ENCODE data around the gene ATMIN.

DNA sequence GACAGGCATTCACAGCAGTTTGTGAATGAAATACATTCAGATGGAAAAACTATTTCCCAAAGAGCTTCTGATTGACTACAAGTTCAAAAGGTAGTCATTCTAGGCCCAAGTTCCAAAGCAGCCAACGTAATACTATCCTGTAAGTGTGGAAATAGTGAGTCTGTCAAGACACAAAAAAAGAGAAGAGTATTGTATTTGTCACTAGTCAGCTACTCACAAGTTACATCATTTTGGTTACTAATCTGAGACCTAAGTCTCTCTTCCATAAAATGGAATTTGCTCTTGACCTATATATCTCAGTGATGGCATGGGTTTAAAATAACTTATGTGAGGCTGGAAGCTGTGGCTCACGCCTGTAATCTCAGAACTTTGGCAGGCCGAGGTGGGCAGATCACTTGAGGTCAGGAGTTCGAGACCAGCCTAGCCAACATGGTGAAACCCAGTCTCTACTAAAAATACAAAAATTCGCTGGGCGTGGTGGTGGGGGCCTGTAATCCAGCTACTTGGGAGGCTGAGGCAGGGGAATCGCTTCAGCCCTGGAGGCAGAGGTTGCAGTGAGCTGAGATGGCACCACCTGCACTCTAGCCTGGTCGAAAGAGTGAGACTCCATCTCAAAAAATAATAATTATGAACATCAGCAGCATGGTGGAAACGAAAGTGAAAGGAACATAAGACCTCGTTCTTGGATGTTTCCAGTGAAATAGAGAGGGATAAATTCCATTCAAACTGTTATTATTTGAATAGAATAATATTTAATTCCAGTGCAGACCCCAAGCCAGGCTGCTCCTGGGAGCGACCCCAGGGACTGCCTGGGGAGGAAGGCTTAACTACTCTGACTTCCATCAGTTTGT is 31.8 kb upstream of the ATMIN start:
- TF ChIP-seq POLR2AphosphoS5 (IDR thresholded peaks at IDR 0.05; ENCODE audit: low read depth) (no peak), JUNB (IDR thresholded peaks at IDR 0.05; ENCODE audit: unreplicated experiment) (no peak), EZH2phosphoT487 (IDR thresholded peaks at IDR 0.05; ENCODE audit: unreplicated experiment) (no peak), CREB1 (CRISPR knock-in tag; IDR thresholded peaks at IDR 0.05; ENCODE audit: low read depth) (no peak), EZH2 (IDR thresholded peaks at IDR 0.05; ENCODE audit: low read depth, unreplicated experiment) (no peak), ZNF331 (CRISPR knock-in tag; IDR thresholded peaks at IDR 0.05; ENCODE audit: low read depth) (no peak), NANOG (IDR thresholded peaks at IDR 0.05; ENCODE audit: borderline replicate concordance) (no peak), STAT1 (IDR thresholded peaks at IDR 0.05; ENCODE audit: unreplicated experiment) (no peak), ZNF114 (CRISPR knock-in tag; IDR thresholded peaks at IDR 0.05) (no peak)
- TF ChIP-seq, protein P1, sequence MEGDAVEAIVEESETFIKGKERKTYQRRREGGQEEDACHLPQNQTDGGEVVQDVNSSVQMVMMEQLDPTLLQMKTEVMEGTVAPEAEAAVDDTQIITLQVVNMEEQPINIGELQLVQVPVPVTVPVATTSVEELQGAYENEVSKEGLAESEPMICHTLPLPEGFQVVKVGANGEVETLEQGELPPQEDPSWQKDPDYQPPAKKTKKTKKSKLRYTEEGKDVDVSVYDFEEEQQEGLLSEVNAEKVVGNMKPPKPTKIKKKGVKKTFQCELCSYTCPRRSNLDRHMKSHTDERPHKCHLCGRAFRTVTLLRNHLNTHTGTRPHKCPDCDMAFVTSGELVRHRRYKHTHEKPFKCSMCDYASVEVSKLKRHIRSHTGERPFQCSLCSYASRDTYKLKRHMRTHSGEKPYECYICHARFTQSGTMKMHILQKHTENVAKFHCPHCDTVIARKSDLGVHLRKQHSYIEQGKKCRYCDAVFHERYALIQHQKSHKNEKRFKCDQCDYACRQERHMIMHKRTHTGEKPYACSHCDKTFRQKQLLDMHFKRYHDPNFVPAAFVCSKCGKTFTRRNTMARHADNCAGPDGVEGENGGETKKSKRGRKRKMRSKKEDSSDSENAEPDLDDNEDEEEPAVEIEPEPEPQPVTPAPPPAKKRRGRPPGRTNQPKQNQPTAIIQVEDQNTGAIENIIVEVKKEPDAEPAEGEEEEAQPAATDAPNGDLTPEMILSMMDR (conservative IDR thresholded peaks at IDR 0.05; ENCODE audit: low read depth in 2 of 2) = no peak
- TF ChIP-seq, protein P2, sequence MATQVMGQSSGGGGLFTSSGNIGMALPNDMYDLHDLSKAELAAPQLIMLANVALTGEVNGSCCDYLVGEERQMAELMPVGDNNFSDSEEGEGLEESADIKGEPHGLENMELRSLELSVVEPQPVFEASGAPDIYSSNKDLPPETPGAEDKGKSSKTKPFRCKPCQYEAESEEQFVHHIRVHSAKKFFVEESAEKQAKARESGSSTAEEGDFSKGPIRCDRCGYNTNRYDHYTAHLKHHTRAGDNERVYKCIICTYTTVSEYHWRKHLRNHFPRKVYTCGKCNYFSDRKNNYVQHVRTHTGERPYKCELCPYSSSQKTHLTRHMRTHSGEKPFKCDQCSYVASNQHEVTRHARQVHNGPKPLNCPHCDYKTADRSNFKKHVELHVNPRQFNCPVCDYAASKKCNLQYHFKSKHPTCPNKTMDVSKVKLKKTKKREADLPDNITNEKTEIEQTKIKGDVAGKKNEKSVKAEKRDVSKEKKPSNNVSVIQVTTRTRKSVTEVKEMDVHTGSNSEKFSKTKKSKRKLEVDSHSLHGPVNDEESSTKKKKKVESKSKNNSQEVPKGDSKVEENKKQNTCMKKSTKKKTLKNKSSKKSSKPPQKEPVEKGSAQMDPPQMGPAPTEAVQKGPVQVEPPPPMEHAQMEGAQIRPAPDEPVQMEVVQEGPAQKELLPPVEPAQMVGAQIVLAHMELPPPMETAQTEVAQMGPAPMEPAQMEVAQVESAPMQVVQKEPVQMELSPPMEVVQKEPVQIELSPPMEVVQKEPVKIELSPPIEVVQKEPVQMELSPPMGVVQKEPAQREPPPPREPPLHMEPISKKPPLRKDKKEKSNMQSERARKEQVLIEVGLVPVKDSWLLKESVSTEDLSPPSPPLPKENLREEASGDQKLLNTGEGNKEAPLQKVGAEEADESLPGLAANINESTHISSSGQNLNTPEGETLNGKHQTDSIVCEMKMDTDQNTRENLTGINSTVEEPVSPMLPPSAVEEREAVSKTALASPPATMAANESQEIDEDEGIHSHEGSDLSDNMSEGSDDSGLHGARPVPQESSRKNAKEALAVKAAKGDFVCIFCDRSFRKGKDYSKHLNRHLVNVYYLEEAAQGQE (IDR thresholded peaks at IDR 0.05; ENCODE audit: unreplicated experiment) = no peak
